Small intestine (tissue), 7 donors: ENCODE measurements around the gene CCDC80. TPM values are rescaled to one million over a fixed set of nuclear protein-coding genes. Genes with fewer than 3 reads are reported as not detected.
A peak's percentile ranks its signal among the peaks of the same experiment; 100 is the strongest.

ENCODE experiments used
- DNase-seq, 2 donors: peaks; one replicate each; pipeline versions ENCODE4 v3.0.0 to v3.0.0-alpha.2; 2013
- FAIRE-seq: peaks from 2 replicates; lab custom pipeline; 2012; peaks lifted over from hg19 to GRCh38; lab: Jason Lieb, UNC
- H3K27ac ChIP-seq, 3 donors: one replicate each; pipeline ENCODE4 v1.5.1; 2013; ENCODE audit warnings: low read length in 2 of 3, mild to moderate bottlenecking in 2 of 3, control low read depth in 1 of 3, inconsistent platforms in 1 of 3, low read depth in 1 of 3, moderate library complexity in 1 of 3
- H3K27me3 ChIP-seq, 3 donors: one replicate each; pipeline ENCODE4 v1.6.1; 2013; ENCODE audit warnings: low read length in 3 of 3, inconsistent platforms in 1 of 3; ENCODE audit not compliant: control insufficient read depth in 3 of 3, insufficient read depth in 3 of 3
- H3K36me3 ChIP-seq, 3 donors: one replicate each; pipeline ENCODE4 v1.6.1; 2013; ENCODE audit warnings: low read length in 3 of 3, inconsistent platforms in 1 of 3, low read depth in 1 of 3, mild to moderate bottlenecking in 1 of 3, moderate library complexity in 1 of 3; ENCODE audit not compliant: control insufficient read depth in 3 of 3, insufficient read depth in 2 of 3
- H3K4me1 ChIP-seq, 3 donors: one replicate each; pipeline ENCODE4 v1.6.1; 2013; ENCODE audit warnings: low read length in 2 of 3, inconsistent platforms in 1 of 3, low read depth in 1 of 3, mild to moderate bottlenecking in 1 of 3, moderate library complexity in 1 of 3; ENCODE audit not compliant: control insufficient read depth in 3 of 3, insufficient read depth in 2 of 3
- H3K4me3 ChIP-seq, 3 donors: one replicate each; pipeline ENCODE4 v1.5.1; 2013; ENCODE audit warnings: low read length in 3 of 3, control low read depth in 1 of 3, inconsistent platforms in 1 of 3, low read depth in 1 of 3, mild to moderate bottlenecking in 1 of 3, moderate library complexity in 1 of 3
- H3K9me3 ChIP-seq, 2 donors: one replicate each; pipeline ENCODE4 v1.6.1; 2013; ENCODE audit warnings: low read depth in 1 of 2, low read length in 1 of 2; ENCODE audit not compliant: control insufficient read depth in 2 of 2, insufficient read depth in 1 of 2
- WGBS, 3 donors: extraction: QIAGEN DNeasy Blood & Tissue Kit; methylation state at CpG; one replicate each; pipeline ENCODE4 v1.1.7; 2013; 5-methylcytosine and 5-hydroxymethylcytosine counted together
- polyA plus RNA-seq, 4 donors: library from polyadenylated mRNA; stranded (reverse) in 3 of 4; unstranded in 1 of 4; fragments of 200-250 nt in 3 of 4; fragments of 120-200 nt in 1 of 4; gene quantifications; one replicate each; pipeline versions ENCODE4 v1.2.1 to v1.2.3, GENCODE V29; 2013
- donor health status: healthy with polysubstance abuse.
- donor health status: control.
- donor health status: control.
- donor health status: Bipolar disorder and iron deficiency.
- donor health status: healthy.

Gene CCDC80
- polyA plus RNA-seq, 4 donors = 2.5 to 14.5 (median 5.2) TPM

GRCh38 chr3:112685956-112686799, 45.2 kb upstream of the CCDC80 start:
- DNase-seq = no peak
- WGBS, 3 donors = 72 to 80% (median 77%) methylated on average over 5 of the region's 5 CpGs
- H3K9me3 ChIP-seq = no peaks in the 10 kb centered on the region
- FAIRE-seq = no peak
- H3K4me3 ChIP-seq = no peak overlapping the region
- H3K36me3 ChIP-seq = no peaks in the 10 kb centered on the region
- no peaks in the 10 kb centered on the region for H3K27me3 ChIP-seq
- H3K4me1 ChIP-seq = no peaks in the 10 kb centered on the region
- H3K27ac ChIP-seq = no peak overlapping the region

- no peak for FAIRE-seq
- no peaks in the 10 kb centered on the region for H3K27me3 ChIP-seq
Measured at GRCh38 chr3:112685420-112685819, 44.5 kb upstream of the CCDC80 start.

GRCh38 chr3:112682361-112682760, 41.4 kb upstream of the CCDC80 start:
- Histone ChIP-seq H3K27ac (no peak overlapping the region), H3K27me3 (no peaks in the 10 kb centered on the region), H3K9me3 (no peaks in the 10 kb centered on the region), H3K4me1 (no peaks in the 10 kb centered on the region), H3K36me3 (no peaks in the 10 kb centered on the region), H3K4me3 (no peak overlapping the region)
- WGBS, 3 donors = 93 to 96% (median 93%) methylated on average over 5 of the region's 5 CpGs
- DNase-seq (no peak), FAIRE-seq (no peak)

More at GRCh38 chr3:112685420-112685819, 44.5 kb upstream of the CCDC80 start:
- Histone ChIP-seq H3K36me3 (no peaks in the 10 kb centered on the region), H3K4me3 (no peak overlapping the region), H3K4me1 (no peaks in the 10 kb centered on the region), H3K9me3 (no peaks in the 10 kb centered on the region), H3K27ac (no peak overlapping the region)
- DNase-seq = no peak
- WGBS, 3 donors = 72 to 82% (median 80%) methylated on average over 7 of the region's 7 CpGs

- H3K4me1 ChIP-seq = peaks cover 0 to 4% (median 0%) of the 10 kb centered on the region in 3 donors
- FAIRE-seq = no peak
- H3K9me3 ChIP-seq = no peaks in the 10 kb centered on the region
- no peak for DNase-seq
- H3K36me3 ChIP-seq = no peaks in the 10 kb centered on the region
- H3K27ac ChIP-seq = no peak overlapping the region
- 76 to 86% (median 77%) methylated on average over 2 of the region's 2 CpGs for WGBS, 3 donors
- H3K27me3 ChIP-seq = no peaks in the 10 kb centered on the region
- H3K4me3 ChIP-seq = no peak overlapping the region
Measured at GRCh38 chr3:112681822-112682325, 40.9 kb upstream of the CCDC80 start.

GRCh38 chr3:112676659-112677234, 35.8 kb upstream of the CCDC80 start:
- H3K9me3 ChIP-seq = no peaks in the 10 kb centered on the region
- H3K27ac ChIP-seq = peak overlapping the region in 1 of 3 donors; percentile 55
- no peak overlapping the region for H3K4me3 ChIP-seq
- 20 to 30% (median 20%) methylated on average over 6 of the region's 6 CpGs for WGBS, 3 donors
- peaks cover 0 to 4% (median 0%) of the 10 kb centered on the region in 3 donors for H3K4me1 ChIP-seq
- no peaks in the 10 kb centered on the region for H3K36me3 ChIP-seq
- no peaks in the 10 kb centered on the region for H3K27me3 ChIP-seq
- DNase-seq (peak in 1 of 2 donors; percentile 55), FAIRE-seq (no peak)

- Histone ChIP-seq H3K36me3 (no peaks in the 10 kb centered on the region), H3K4me3 (no peak overlapping the region), H3K27me3 (no peaks in the 10 kb centered on the region), H3K27ac (no peak overlapping the region), H3K4me1 (peaks cover 0 to 4% (median 0%) of the 10 kb centered on the region in 3 donors), H3K9me3 (no peaks in the 10 kb centered on the region)
- DNase-seq = no peak
- FAIRE-seq = no peak
- 76 to 82% (median 77%) methylated on average over 4 of the region's 4 CpGs for WGBS, 3 donors
Measured at GRCh38 chr3:112675943-112676535, 35.1 kb upstream of the CCDC80 start.

- H3K4me1 ChIP-seq = peaks cover 0 to 4% (median 0%) of the 10 kb centered on the region in 3 donors
- no peak overlapping the region for H3K4me3 ChIP-seq
- DNase-seq (no peak), FAIRE-seq (no peak)
- 50 to 61% (median 52%) methylated on average over 6 of the region's 6 CpGs for WGBS, 3 donors
- H3K27me3 ChIP-seq = no peaks in the 10 kb centered on the region
- H3K36me3 ChIP-seq = no peaks in the 10 kb centered on the region
- no peak overlapping the region for H3K27ac ChIP-seq
- H3K9me3 ChIP-seq = no peaks in the 10 kb centered on the region
Measured at GRCh38 chr3:112675349-112675748, 34.4 kb upstream of the CCDC80 start.
